ENCODE measurements around the gene SMIM44.

The SMIM44 gene

DNA sequence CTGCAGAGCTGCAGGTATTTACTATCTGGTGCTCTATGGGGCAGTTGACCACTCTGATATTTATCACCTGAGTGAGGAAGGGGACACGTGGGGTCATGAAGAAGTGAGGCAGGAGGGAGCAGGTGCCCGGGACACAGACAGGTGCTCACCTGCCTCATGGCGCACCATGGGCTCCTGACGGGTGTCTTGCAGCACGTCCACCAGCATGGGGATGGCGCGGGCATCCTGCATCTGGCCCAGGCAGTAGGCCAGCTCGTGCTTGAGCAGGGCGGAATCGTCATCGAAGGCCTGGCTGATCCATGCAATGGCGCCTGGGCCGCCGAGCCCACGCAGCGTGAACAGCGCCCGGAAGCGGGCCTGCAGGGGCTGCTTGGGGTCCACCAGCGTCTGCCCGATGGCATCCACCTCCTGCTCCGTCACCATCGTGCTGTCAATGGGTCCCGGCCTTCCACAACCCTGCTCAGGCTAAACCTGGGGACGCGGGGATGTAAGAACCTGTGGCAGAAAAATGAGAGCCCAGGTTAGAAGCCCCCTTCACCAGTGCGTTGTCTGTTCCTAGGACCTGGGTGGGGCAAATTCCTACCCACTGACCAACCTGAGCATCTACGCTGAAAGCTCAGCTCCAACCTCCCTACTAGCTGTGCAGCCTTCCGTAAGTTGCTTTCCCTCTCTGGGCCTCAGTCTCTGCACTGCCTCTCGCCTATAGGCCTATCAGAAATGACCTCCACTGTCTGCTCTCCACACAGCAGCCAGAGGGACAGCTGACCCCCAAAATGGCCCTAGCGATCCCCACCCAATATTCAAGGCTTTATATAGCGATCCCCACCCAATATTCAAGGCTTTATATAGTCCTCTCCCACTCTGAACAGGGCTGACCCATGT is 13.4 kb upstream of the SMIM44 start:
- Histone ChIP-seq H3K9me3 (ENCODE audit: severe bottlenecking) (no peaks in the 10 kb centered on the region), H3K27ac (ENCODE audit: poor library complexity, severe bottlenecking) (no peak overlapping the region), H3K27me3 (ENCODE audit: insufficient read depth, poor library complexity, severe bottlenecking) (no peaks in the 10 kb centered on the region), H3K4me3 (ENCODE audit: severe bottlenecking) (no peak overlapping the region), H3K4me1 (ENCODE audit: insufficient read depth, poor library complexity, severe bottlenecking) (peaks cover 7% of the 10 kb centered on the region), H3K36me3 (ENCODE audit: low read depth) (peaks cover 24% of the 10 kb centered on the region)
- DNase-seq (ENCODE audit: low spot score) (no peak), ATAC-seq (ENCODE audit: low read depth) (no peak)
- TF ChIP-seq, protein P1, sequence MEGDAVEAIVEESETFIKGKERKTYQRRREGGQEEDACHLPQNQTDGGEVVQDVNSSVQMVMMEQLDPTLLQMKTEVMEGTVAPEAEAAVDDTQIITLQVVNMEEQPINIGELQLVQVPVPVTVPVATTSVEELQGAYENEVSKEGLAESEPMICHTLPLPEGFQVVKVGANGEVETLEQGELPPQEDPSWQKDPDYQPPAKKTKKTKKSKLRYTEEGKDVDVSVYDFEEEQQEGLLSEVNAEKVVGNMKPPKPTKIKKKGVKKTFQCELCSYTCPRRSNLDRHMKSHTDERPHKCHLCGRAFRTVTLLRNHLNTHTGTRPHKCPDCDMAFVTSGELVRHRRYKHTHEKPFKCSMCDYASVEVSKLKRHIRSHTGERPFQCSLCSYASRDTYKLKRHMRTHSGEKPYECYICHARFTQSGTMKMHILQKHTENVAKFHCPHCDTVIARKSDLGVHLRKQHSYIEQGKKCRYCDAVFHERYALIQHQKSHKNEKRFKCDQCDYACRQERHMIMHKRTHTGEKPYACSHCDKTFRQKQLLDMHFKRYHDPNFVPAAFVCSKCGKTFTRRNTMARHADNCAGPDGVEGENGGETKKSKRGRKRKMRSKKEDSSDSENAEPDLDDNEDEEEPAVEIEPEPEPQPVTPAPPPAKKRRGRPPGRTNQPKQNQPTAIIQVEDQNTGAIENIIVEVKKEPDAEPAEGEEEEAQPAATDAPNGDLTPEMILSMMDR (IDR thresholded peaks at IDR 0.05; ENCODE audit: poor library complexity, severe bottlenecking) = no peak

DNA sequence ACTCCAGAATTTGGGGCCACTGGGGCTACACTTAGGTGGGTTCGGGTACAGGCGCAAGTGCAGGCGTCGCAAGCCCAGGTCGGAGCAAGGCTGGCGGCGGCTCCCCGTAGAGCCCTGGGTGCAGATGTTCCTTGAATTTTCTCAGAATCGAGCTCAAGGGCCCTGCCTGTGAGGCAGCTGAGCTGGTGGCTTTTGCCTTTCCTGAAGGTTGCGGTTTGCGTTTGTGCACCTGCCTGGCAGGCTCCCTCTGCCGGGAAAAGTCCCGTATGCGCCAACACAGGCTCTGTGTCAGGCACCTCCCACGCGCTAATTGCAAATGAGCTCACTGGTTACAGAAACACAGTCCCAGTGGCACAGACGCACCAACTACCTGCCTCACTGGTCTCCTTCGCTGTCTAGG is 11.3 kb upstream of the SMIM44 start:
- Histone ChIP-seq H3K27ac (ENCODE audit: poor library complexity, severe bottlenecking) (no peak overlapping the region), H3K27me3 (ENCODE audit: insufficient read depth, poor library complexity, severe bottlenecking) (no peaks in the 10 kb centered on the region), H3K9me3 (ENCODE audit: severe bottlenecking) (no peaks in the 10 kb centered on the region), H3K4me3 (ENCODE audit: severe bottlenecking) (no peak overlapping the region), H3K4me1 (ENCODE audit: insufficient read depth, poor library complexity, severe bottlenecking) (peaks cover 5% of the 10 kb centered on the region), H3K36me3 (ENCODE audit: low read depth) (peaks cover 24% of the 10 kb centered on the region)
- no peak for DNase-seq (ENCODE audit: low spot score)
- ATAC-seq (ENCODE audit: low read depth) = no peak
- TF ChIP-seq, protein P1 (IDR thresholded peaks at IDR 0.05; ENCODE audit: poor library complexity, severe bottlenecking) = no peak

DNA sequence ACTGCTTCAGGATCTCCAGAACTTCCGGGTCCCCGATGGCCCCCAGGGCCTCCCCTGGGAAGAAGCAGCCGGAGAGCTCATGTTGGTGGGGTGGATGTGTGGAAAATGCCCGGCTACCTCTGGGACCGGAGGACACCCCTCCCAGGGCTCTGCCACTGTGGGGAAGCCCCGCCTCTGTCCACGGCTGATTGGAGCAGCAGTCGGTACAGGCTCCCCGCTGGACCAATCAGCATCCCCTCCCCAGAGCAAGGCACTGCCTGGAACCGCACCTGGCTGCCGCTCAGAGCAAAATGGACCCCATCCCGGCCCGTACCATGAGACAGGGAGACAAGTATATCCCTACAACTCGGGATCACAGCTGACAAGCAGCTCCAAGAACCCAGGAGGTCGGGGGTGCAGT is 10.8 kb upstream of the SMIM44 start:
- no peak overlapping the region for H3K27ac ChIP-seq (ENCODE audit: poor library complexity, severe bottlenecking)
- H3K36me3 ChIP-seq (ENCODE audit: low read depth) = peaks cover 24% of the 10 kb centered on the region
- DNase-seq (ENCODE audit: low spot score) (no peak), ATAC-seq (ENCODE audit: low read depth) (peak; percentile 57; the same call in 1 of the 3 replicates)
- TF ChIP-seq, protein P1 (IDR thresholded peaks at IDR 0.05; ENCODE audit: poor library complexity, severe bottlenecking) = no peak
- H3K9me3 ChIP-seq (ENCODE audit: severe bottlenecking) = no peaks in the 10 kb centered on the region
- no peaks in the 10 kb centered on the region for H3K27me3 ChIP-seq (ENCODE audit: insufficient read depth, poor library complexity, severe bottlenecking)
- H3K4me1 ChIP-seq (ENCODE audit: insufficient read depth, poor library complexity, severe bottlenecking) = peaks cover under 1% of the 10 kb centered on the region
- no peak overlapping the region for H3K4me3 ChIP-seq (ENCODE audit: severe bottlenecking)

DNA sequence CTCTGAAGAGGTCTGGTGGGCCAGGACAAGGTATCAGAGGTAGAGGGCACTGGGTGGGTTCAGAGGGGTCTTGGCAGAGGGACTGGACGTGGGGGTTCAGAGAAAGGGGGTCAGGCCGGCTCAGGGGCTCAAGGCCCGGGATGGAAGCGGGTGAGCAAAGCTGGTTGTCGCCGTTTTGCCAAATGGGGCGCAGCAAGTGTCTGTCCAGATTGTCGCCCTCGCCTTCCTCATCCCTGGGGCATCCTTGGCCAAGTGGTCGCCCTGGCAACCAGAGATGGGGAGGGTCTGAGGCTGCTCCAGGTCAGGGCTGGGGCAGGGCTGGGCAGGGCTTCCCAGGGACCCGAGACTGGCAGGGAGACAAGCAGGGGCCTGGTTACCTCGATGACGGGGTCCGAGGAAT is 10.4 kb upstream of the SMIM44 start:
- H3K36me3 ChIP-seq (ENCODE audit: low read depth) = peaks cover 24% of the 10 kb centered on the region
- TF ChIP-seq, protein P1 (IDR thresholded peaks at IDR 0.05; ENCODE audit: poor library complexity, severe bottlenecking) = no peak
- DNase-seq (ENCODE audit: low spot score) (no peak), ATAC-seq (ENCODE audit: low read depth) (no peak)
- H3K4me1 ChIP-seq (ENCODE audit: insufficient read depth, poor library complexity, severe bottlenecking) = no peaks in the 10 kb centered on the region
- no peaks in the 10 kb centered on the region for H3K27me3 ChIP-seq (ENCODE audit: insufficient read depth, poor library complexity, severe bottlenecking)
- no peak overlapping the region for H3K27ac ChIP-seq (ENCODE audit: poor library complexity, severe bottlenecking)
- H3K9me3 ChIP-seq (ENCODE audit: severe bottlenecking) = no peaks in the 10 kb centered on the region
- no peak overlapping the region for H3K4me3 ChIP-seq (ENCODE audit: severe bottlenecking)

DNA sequence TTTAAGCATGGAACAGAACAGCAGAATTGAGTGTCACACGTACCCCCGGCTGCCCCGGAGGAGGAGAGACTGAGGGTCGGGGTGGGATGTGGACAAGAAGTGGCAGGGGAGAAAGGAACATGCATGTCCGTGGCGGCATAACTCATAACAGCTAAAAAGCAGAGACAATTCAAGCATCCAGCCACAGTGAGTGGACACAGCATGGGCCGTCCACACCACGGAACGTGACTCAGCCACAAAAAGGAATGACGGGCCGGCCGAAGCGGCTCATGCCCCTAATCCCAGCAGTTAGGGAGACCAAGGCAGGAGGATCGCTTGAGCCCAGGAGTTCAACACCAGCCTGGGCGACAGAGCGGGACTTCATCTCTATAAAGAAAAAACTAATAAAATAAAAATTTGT is 9.7 kb upstream of the SMIM44 start:
- H3K4me1 ChIP-seq (ENCODE audit: insufficient read depth, poor library complexity, severe bottlenecking) = no peaks in the 10 kb centered on the region
- no peak for DNase-seq (ENCODE audit: low spot score)
- H3K36me3 ChIP-seq (ENCODE audit: low read depth) = peaks cover 24% of the 10 kb centered on the region
- H3K9me3 ChIP-seq (ENCODE audit: severe bottlenecking) = no peaks in the 10 kb centered on the region
- no peak overlapping the region for H3K27ac ChIP-seq (ENCODE audit: poor library complexity, severe bottlenecking)
- TF ChIP-seq, protein P1 (IDR thresholded peaks at IDR 0.05; ENCODE audit: poor library complexity, severe bottlenecking) = no peak
- ATAC-seq (ENCODE audit: low read depth) = no peak
- H3K4me3 ChIP-seq (ENCODE audit: severe bottlenecking) = no peak overlapping the region
- no peaks in the 10 kb centered on the region for H3K27me3 ChIP-seq (ENCODE audit: insufficient read depth, poor library complexity, severe bottlenecking)

All from RWPE2 (cell line).